HepG2 (cell line): ENCODE results near the gene NCOA7. TPM values are rescaled to one million over a fixed set of nuclear protein-coding genes. Genes with fewer than 3 reads are reported as not detected.

Source experiments
- AKAP8 ChIP-seq: sonication (generic); formaldehyde crosslinking; IDR thresholded peaks from 2 replicates; pipeline ENCODE4 v1.5.1; 2020; ENCODE audit warnings: mild to moderate bottlenecking, missing genetic modification reagents
- FOXP1 ChIP-seq, 2 experiments: fragments of 450-650 bp in 1 of 2; IDR thresholded peaks; 2 replicates each; pipeline ENCODE4 v1.6.1; 2017 to 2018; ENCODE audit warnings: antibody characterized with exemption in 1 of 2
- GABPA ChIP-seq, 2 experiments: IDR thresholded peaks; 2 replicates each; pipeline ENCODE4 v1.6.1; 2011 to 2016; ENCODE audit warnings: low read depth in 2 of 2, low read length in 1 of 2, missing biosample characterization in 1 of 2, missing genetic modification characterization in 1 of 2
- HOXA3 ChIP-seq: sonication (generic); formaldehyde crosslinking; IDR thresholded peaks from 2 replicates; pipeline ENCODE4 v1.5.0; 2020; ENCODE audit warnings: missing genetic modification reagents
- JDP2 ChIP-seq: sonication (generic); formaldehyde crosslinking; IDR thresholded peaks from 2 replicates; pipeline ENCODE4 v1.8.1; 2022; ENCODE audit warnings: missing genetic modification reagents, borderline replicate concordance
- KDM2A ChIP-seq: sonication (generic); formaldehyde crosslinking; IDR thresholded peaks from 2 replicates; pipeline ENCODE4 v1.4.0; 2020; ENCODE audit warnings: low read depth, missing genetic modification reagents, borderline replicate concordance
- MNT ChIP-seq: fragments of 450-650 bp; IDR thresholded peaks from 2 replicates; pipeline ENCODE4 v1.6.1; 2016
- NAIF1 ChIP-seq: sonication (generic); formaldehyde crosslinking; IDR thresholded peaks from 2 replicates; pipeline ENCODE4 v1.5.0; 2020; ENCODE audit warnings: mild to moderate bottlenecking, missing genetic modification reagents, borderline replicate concordance
- NFKBIZ ChIP-seq: IDR thresholded peaks from 2 replicates; pipeline ENCODE4 v1.6.1; 2018; ENCODE audit warnings: missing genetic modification reagents, missing compliant biosample characterization
- RAD51 ChIP-seq: fragments of 450-650 bp; IDR thresholded peaks from 2 replicates; pipeline ENCODE4 v1.6.1; 2016; ENCODE audit warnings: borderline replicate concordance
- RXRB ChIP-seq: IDR thresholded peaks from 2 replicates; pipeline ENCODE4 v1.6.1; 2016; ENCODE audit warnings: borderline replicate concordance, missing genetic modification reagents, missing compliant biosample characterization
- SMAD3 ChIP-seq: sonication (generic); formaldehyde crosslinking; IDR thresholded peaks from 2 replicates; pipeline ENCODE4 v1.4.0; 2020; ENCODE audit warnings: missing genetic modification reagents
- UBTF ChIP-seq: sonication (generic); formaldehyde crosslinking; IDR thresholded peaks from 2 replicates; pipeline ENCODE4 v1.4.0; 2020; ENCODE audit warnings: mild to moderate bottlenecking, missing genetic modification reagents
- ZBTB20 ChIP-seq: sonication (generic); formaldehyde crosslinking; IDR thresholded peaks from 2 replicates; pipeline ENCODE4 v1.8.1; 2023; ENCODE audit warnings: missing genetic modification reagents, low read depth, mild to moderate bottlenecking, borderline replicate concordance
- ZBTB34 ChIP-seq: sonication (generic); formaldehyde crosslinking; IDR thresholded peaks from 2 replicates; pipeline ENCODE4 v1.8.0; 2022; ENCODE audit warnings: mild to moderate bottlenecking, missing genetic modification reagents
- ZNF703 ChIP-seq: sonication (generic); formaldehyde crosslinking; IDR thresholded peaks from 2 replicates; pipeline ENCODE4 v1.5.1; 2020; ENCODE audit warnings: missing genetic modification reagents, mild to moderate bottlenecking, moderate library complexity, borderline replicate concordance
- ZNF720 ChIP-seq: sonication (generic); formaldehyde crosslinking; IDR thresholded peaks from 2 replicates; pipeline ENCODE4 v1.4.0; 2020; ENCODE audit warnings: missing genetic modification reagents
- ZNF761 ChIP-seq: sonication (generic); formaldehyde crosslinking; conservative IDR thresholded peaks from 2 replicates; pipeline ENCODE4 v1.4.0; 2020; ENCODE audit warnings: mild to moderate bottlenecking, missing genetic modification reagents
- ZNF800 ChIP-seq: sonication (generic); formaldehyde crosslinking; IDR thresholded peaks from 2 replicates; pipeline ENCODE4 v1.4.0; 2020; ENCODE audit warnings: missing genetic modification reagents
- ZSCAN21 ChIP-seq: sonication (generic); formaldehyde crosslinking; IDR thresholded peaks from 2 replicates; pipeline ENCODE4 v1.8.0; 2022; ENCODE audit warnings: mild to moderate bottlenecking, missing genetic modification reagents, moderate library complexity, borderline replicate concordance
- ZSCAN29 ChIP-seq: sonication (generic); formaldehyde crosslinking; conservative IDR thresholded peaks from 2 replicates; pipeline ENCODE4 v1.4.0; 2020; ENCODE audit warnings: mild to moderate bottlenecking, missing genetic modification reagents
- ZSCAN5A ChIP-seq: sonication (generic); formaldehyde crosslinking; IDR thresholded peaks from 2 replicates; pipeline ENCODE4 v1.8.0; 2022; ENCODE audit warnings: mild to moderate bottlenecking, missing genetic modification reagents, borderline replicate concordance
- polyA plus RNA-seq, 8 experiments: library from polyadenylated mRNA; depleted of rRNA in 3 of 8; stranded (reverse) in 7 of 8; unstranded in 1 of 8; fragments of >200 nt; fragmentation: Illumina TruSeq in 4 of 8; extraction: Trizol in 4 of 8; gene quantifications; 2 replicates each; pipeline versions ENCODE4 v1.2.1 to v1.2.3, GENCODE V29; 2011 to 2016; ENCODE audit warnings: low read depth in 4 of 8, missing spikeins in 1 of 8, mixed read lengths in 1 of 8; ENCODE audit not compliant: insufficient read depth in 1 of 8
- total RNA-seq, 5 experiments: library from RNA; depleted of rRNA; stranded (reverse); fragments of >200 nt; fragmentation: Illumina TruSeq; extraction: Trizol; gene quantifications; 2 replicates each; pipeline ENCODE4 v1.2.3, GENCODE V29; 2016; ENCODE audit warnings: low read depth in 1 of 5

The NCOA7 gene
- total and polyA plus RNA-seq, 2 of the 13 experiments (the other 11 are each of a cell fraction or from before 2014, with no cell fraction given): 13.6 to 20.8 TPM

GRCh38 chr6:125781314-125781868 lies 9.4 kb upstream of the NCOA7 start (continued):
- TF ChIP-seq ZSCAN29 (CRISPR knock-in tag) (no peak), JDP2 (no peak), ZSCAN5A (no peak), FOXP1 (IDR thresholded peaks at IDR 0.05) (no peak), FOXP1 (CRISPR knock-in tag; IDR thresholded peaks at IDR 0.05) (no peak), ZNF720 (CRISPR knock-in tag) (no peak), ZNF800 (CRISPR knock-in tag) (0 out of 2 replicates have a peak, but pooled peaks have one; percentile 51), ZSCAN21 (CRISPR knock-in tag) (no peak), ZNF703 (no peak), ZNF761 (no peak), AKAP8 (no peak), KDM2A (CRISPR knock-in tag) (no peak), RAD51 (no peak), MNT (no peak), ZBTB20 (CRISPR knock-in tag) (no peak), SMAD3 (CRISPR knock-in tag) (no peak), UBTF (no peak), NAIF1 (CRISPR knock-in tag) (no peak), RXRB (CRISPR knock-in tag) (peak; percentile 5; the same call in 1 of the 2 replicates), ZBTB34 (CRISPR knock-in tag) (no peak), GABPA (IDR thresholded peaks at IDR 0.05; ENCODE audit: low read depth, low read length) (no peak), GABPA (CRISPR knock-in tag; IDR thresholded peaks at IDR 0.05; ENCODE audit: low read depth) (no peak), HOXA3 (CRISPR knock-in tag) (no peak), NFKBIZ (CRISPR knock-in tag) (no peak)
